CD4-positive, alpha-beta T cell treated with Interleukin-2 at 100 ng/mL for 4 hours (primary cell): ENCODE measurements around the gene JMJD8.

Experiments
- DNase-seq: peaks from one replicate; pipeline ENCODE4 v3.0.0-alpha.2; 2020; ENCODE audit warnings: low spot score

Gene JMJD8

GRCh38 chr16:689175-689897 is 5.2 kb upstream of the JMJD8 start:
- DNase-seq, result no peak

GRCh38 chr16:687499-687898 is 3.4 kb upstream of the JMJD8 start:
- DNase-seq, result no peak

- DNase-seq, result no peak
Measured at GRCh38 chr16:686459-687260, 2.5 kb upstream of the JMJD8 start.

DNA sequence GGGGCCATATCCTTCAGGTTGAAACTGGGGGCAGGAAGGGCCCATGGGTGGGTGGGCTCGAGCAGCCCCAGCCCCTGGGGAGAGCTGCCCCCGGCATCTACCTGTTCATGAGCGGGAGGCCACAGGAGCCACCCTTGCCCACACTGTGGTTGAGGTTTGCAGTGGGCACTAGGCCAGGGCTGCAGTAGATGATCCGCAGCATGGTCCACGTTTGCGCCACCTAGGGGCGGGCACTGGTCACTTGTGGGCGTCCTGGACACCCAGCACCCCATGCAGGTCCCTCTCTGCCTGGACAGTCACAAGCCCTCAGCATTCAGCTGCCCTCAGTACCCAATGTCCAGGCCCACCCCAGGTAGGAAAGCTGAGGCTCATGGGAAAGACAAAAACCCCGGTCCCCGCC is 1.8 kb upstream of the JMJD8 start:
- no peak for DNase-seq

- DNase-seq, result no peak
Measured at GRCh38 chr16:684961-685696, 995 bp upstream of the JMJD8 start.

GRCh38 chr16:683396-684070 is 601 bp downstream of the JMJD8 start:
- no peak for DNase-seq

DNA sequence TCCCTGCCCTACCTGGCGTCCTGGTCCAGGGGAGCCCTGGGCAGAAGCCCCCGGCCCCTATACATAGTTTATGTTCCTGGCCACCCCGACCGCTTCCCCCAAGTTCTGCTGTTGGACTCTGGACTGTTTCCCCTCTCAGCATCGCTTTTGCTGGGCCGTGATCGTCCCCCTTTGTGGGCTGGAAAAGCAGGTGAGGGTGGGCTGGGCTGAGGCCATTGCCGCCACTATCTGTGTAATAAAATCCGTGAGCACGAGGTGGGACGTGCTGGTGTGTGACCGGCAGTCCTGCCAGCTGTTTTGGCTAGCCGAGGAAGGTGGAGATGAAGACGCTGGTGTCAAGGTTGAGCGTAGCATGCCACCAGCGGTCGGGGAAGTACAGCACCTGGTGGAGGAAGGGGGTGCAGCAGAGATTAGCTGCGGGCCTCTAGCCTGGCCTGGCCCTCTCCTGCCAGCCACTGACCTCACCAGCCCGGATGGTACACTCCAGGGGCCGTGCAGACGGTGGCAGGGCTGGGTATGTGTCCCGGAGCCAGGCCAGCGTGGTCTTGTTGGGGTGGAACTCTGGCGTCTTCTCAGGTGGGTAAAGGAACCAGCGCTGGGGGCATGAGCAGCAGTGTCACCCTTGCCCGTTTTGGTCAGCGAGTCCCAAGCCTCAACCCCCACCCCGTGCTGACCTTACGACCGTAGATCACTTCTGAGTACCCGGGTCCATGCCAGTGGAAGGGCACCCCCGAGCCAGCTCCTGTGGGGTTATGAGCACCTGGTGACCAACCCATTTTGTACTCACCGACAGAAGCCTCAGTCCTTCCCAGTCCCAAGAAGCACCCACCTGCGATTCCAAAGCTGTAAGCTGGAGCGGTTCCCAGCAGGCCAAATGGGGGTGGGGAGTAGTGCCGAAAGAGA is 1.4 kb downstream of the JMJD8 start:
- no peak for DNase-seq

DNA sequence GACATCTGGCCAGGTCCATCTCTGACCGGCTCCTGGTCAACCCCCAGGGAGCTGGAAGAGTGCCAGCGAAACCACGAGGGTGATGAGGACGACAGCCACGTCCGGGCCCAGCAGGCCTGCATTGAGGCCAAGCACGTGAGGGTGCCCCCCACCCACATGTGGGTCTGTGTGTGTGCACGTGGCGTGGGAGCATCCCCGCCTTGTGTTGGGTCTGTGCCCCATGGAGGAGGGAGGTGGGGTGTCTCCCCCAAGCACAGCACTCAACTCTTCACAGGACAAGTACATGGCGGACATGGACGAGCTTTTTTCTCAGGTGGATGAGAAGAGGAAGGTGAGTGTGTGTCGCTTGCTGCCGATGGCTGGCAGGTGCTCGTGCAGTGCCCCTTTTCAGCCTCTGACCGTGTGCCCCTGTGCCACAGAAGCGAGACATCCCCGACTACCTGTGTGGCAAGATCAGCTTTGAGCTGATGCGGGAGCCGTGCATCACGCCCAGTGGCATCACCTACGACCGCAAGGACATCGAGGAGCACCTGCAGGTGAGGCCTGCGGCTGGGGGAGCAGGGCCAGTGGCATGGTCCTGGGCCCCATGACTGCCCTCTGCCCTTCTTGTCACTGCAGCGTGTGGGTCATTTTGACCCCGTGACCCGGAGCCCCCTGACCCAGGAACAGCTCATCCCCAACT is 2.2 kb downstream of the JMJD8 start:
- no peak for DNase-seq

GRCh38 chr16:680967-681745 is 3.0 kb downstream of the JMJD8 start:
- no peak for DNase-seq

DNA sequence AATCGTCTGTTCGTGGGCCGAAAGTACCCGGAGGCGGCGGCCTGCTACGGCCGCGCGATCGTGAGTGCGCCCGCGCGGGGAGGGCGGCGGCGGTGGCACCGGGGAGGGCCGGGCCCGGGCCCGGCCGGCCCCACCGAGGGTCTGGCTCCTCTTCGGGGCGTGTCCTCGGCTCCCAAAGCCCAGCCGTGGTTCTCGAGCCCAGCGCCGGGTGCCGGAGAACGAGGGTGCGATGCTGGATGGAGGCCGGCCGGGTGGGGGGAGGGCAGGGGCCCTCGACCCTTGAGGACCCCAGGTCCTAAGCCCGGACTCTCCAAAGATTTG is 3.5 kb downstream of the JMJD8 start:
- DNase-seq, result no peak

GRCh38 chr16:679814-680624 is 4.1 kb downstream of the JMJD8 start, which contains the start of gene STUB1:
Gene STUB1 (plus strand): TSS chr16:680410. CDS start chr16:680526, 116 bp downstream.
- peak; percentile 80 for DNase-seq

DNA sequence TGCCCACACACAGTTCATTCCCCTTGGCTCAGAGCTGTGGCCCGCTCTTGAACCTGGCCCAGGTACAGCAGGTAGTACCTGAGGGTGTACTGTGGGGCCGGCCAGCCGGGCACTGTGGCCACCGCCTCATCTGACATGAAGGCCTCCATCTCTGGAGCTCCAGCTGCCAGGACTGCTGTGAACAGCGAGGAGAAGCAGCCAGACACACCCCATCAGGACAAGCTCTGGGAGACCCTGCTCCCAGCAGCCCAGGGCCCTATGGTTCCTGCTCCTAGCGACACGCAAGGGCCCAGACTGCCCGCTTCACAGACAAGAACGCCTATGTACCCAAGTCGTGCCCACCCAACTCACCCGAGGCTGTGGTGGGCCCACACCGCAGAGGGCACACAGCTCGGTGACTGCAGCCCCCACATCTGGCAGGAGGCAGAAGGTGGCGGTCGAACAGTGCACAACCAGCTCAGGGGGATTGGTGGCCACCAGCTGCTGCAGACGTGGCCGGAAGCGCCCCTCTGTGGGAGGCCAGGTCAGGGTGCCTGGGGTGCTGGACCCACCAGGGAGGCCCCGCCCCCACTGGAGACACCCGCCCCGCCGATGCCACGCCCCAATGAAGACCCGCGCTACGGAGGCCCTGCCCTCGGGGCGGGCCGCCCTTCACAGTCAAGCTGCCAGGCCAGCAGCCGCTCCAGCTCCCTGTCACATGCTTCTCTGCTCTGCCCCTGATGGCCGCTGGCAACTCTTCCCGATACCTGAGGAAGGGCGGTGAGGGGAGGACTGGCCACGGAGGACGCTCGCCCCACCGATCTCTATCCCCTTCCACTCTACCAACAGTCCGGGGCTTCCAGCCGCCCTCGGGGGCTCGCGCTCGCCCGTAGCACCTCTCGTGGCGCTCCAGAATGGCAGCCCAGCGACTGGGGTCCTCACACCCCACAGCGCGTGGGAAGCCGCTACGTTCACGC is 5.0 kb downstream of the JMJD8 start:
- peak; percentile 31 for DNase-seq

GRCh38 chr16:678209-678857 is 5.8 kb downstream of the JMJD8 start:
- DNase-seq, result no peak

- no peak for DNase-seq
Measured at GRCh38 chr16:677316-678190, 6.6 kb downstream of the JMJD8 start.

GRCh38 chr16:676913-677312 is 7.2 kb downstream of the JMJD8 start:
- DNase-seq, result peak; percentile 44

DNA sequence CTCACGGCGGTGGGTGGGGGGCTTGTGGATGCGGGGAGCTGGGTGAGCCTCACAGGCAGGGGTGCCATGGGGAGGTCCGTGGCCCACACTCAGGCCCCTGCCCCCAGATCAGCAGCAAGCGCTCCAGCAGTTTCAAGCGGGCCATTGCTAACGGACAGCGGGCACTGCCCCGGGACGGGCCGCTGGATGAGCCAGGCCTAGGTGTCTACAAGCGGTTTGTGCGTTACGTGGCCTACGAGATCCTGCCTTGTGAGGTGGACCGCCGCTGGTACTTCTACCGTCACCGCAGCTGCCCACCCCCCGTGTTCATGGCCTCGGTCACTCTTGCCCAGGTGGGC is 7.6 kb downstream of the JMJD8 start:
- DNase-seq, result no peak
